Measurements from ENCODE around the gene FXYD2. TPM values are rescaled to one million over a fixed set of nuclear protein-coding genes. Genes with fewer than 3 reads are reported as not detected.

Gene FXYD2
- total and polyA plus RNA-seq, 4 experiments from 2014 or later, result 3.5 to 10.5 (median 8.2) TPM

GRCh38 chr11:117862753-117863152 is 38.2 kb upstream of the FXYD2 start:
- peaks cover 0 to 1% (median 0%) of the 10 kb centered on the region in 8 donors for H3K9me3 Mint-ChIP-seq
- CTCF ChIA-PET (ENCODE audit: partially characterized antibody), result interaction anchor here (0.6 to 0.9 kb wide), 2 partner anchors 84 to 192 kb away, joined by 3 read pairs; no protein-coding TSS in a partner anchor
- H3K27ac ChIP-seq (ENCODE audit: low read depth, low read length), result no peak overlapping the region
- no peaks in the 10 kb centered on the region for H3K27me3 ChIP-seq (ENCODE audit: insufficient read depth, low read length)
- no peaks in the 10 kb centered on the region for H3K9me3 ChIP-seq (ENCODE audit: control insufficient read depth in 1 of 2, low read length in 2 of 2)
- no peaks in the 10 kb centered on the region for H3K4me1 ChIP-seq (ENCODE audit: insufficient read depth, low read length)
- no peak overlapping the region for H3K27ac Mint-ChIP-seq
- POLR2A ChIA-PET (ENCODE audit: partially characterized antibody), result no interaction called here
- no peak overlapping the region for H3K4me3 Mint-ChIP-seq
- H3K36me3 Mint-ChIP-seq, result no peaks in the 10 kb centered on the region
- H3K4me3 ChIP-seq (ENCODE audit: low read length in 2 of 2), result no peak overlapping the region
- intact Hi-C loops (cut with micrococcal nuclease), result no loop called here
- peaks cover 4 to 6% of the 10 kb centered on the region in 2 donors for H3K27me3 Mint-ChIP-seq
- H3K4me1 Mint-ChIP-seq, result peaks cover 0 to 3% (median 0%) of the 10 kb centered on the region in 4 donors
- no peaks in the 10 kb centered on the region for H3K36me3 ChIP-seq (ENCODE audit: insufficient read depth, low read length)
- no peak for DNase-seq

- Histone ChIP-seq H3K27ac (ENCODE audit: low read depth, low read length) (no peak overlapping the region), H3K4me3 (ENCODE audit: low read length in 2 of 2) (no peak overlapping the region), H3K4me1 (ENCODE audit: insufficient read depth, low read length) (no peaks in the 10 kb centered on the region), H3K27me3 (ENCODE audit: insufficient read depth, low read length) (no peaks in the 10 kb centered on the region), H3K9me3 (ENCODE audit: control insufficient read depth in 1 of 2, low read length in 2 of 2) (no peaks in the 10 kb centered on the region), H3K36me3 (ENCODE audit: insufficient read depth, low read length) (no peaks in the 10 kb centered on the region)
- Mint-ChIP-seq H3K27ac (no peak overlapping the region), H3K4me1 (peaks cover 0 to 3% (median 0%) of the 10 kb centered on the region in 4 donors), H3K9me3 (peaks cover 0 to 1% (median 0%) of the 10 kb centered on the region in 8 donors), H3K27me3 (peaks cover 2 to 5% of the 10 kb centered on the region in 2 donors), H3K4me3 (no peak overlapping the region), H3K36me3 (no peaks in the 10 kb centered on the region)
- DNase-seq, result no peak
- intact Hi-C loops (cut with micrococcal nuclease), result no loop called here
- CTCF ChIA-PET (ENCODE audit: partially characterized antibody), result interaction anchor here (0.5 to 0.9 kb wide), 3 partner anchors 85 to 317 kb away, joined by 3 read pairs; no protein-coding TSS in a partner anchor
- POLR2A ChIA-PET (ENCODE audit: partially characterized antibody), result no interaction called here
Measured at GRCh38 chr11:117862019-117862725, 37.6 kb upstream of the FXYD2 start.

GRCh38 chr11:117861151-117862018 is 36.8 kb upstream of the FXYD2 start:
- no peak overlapping the region for H3K4me3 Mint-ChIP-seq
- no peaks in the 10 kb centered on the region for H3K27me3 ChIP-seq (ENCODE audit: insufficient read depth, low read length)
- peaks cover 0 to 3% (median 0%) of the 10 kb centered on the region in 4 donors for H3K4me1 Mint-ChIP-seq
- POLR2A ChIA-PET (ENCODE audit: partially characterized antibody), result no interaction called here
- H3K4me3 ChIP-seq (ENCODE audit: low read length in 2 of 2), result no peak overlapping the region
- H3K4me1 ChIP-seq (ENCODE audit: insufficient read depth, low read length), result no peaks in the 10 kb centered on the region
- H3K27me3 Mint-ChIP-seq, result peaks cover 5 to 8% of the 10 kb centered on the region in 2 donors
- no peak overlapping the region for H3K27ac Mint-ChIP-seq
- DNase-seq, result no peak
- H3K27ac ChIP-seq (ENCODE audit: low read depth, low read length), result no peak overlapping the region
- peaks cover 0 to 1% (median 0%) of the 10 kb centered on the region in 8 donors for H3K9me3 Mint-ChIP-seq
- CTCF ChIA-PET (ENCODE audit: partially characterized antibody), result interaction anchor here (0.5 to 1.6 kb wide), 2 partner anchors 192 to 318 kb away, joined by 3 to 7 read pairs; no protein-coding TSS in a partner anchor
- H3K9me3 ChIP-seq (ENCODE audit: control insufficient read depth in 1 of 2, low read length in 2 of 2), result no peaks in the 10 kb centered on the region
- H3K36me3 Mint-ChIP-seq, result no peaks in the 10 kb centered on the region
- H3K36me3 ChIP-seq (ENCODE audit: insufficient read depth, low read length), result no peaks in the 10 kb centered on the region
- intact Hi-C loops (cut with micrococcal nuclease), result no loop called here

- H3K4me3 ChIP-seq (ENCODE audit: low read length in 2 of 2), result no peak overlapping the region
- H3K27me3 ChIP-seq (ENCODE audit: insufficient read depth, low read length), result no peaks in the 10 kb centered on the region
- Mint-ChIP-seq H3K36me3 (no peaks in the 10 kb centered on the region), H3K9me3 (peaks cover 0 to 1% (median 0%) of the 10 kb centered on the region in 8 donors), H3K4me1 (peaks cover 0 to 3% (median 0%) of the 10 kb centered on the region in 4 donors), H3K4me3 (no peak overlapping the region), H3K27me3 (peaks cover 8 to 11% of the 10 kb centered on the region in 2 donors), H3K27ac (no peak overlapping the region)
- no peaks in the 10 kb centered on the region for H3K4me1 ChIP-seq (ENCODE audit: insufficient read depth, low read length)
- POLR2A ChIA-PET (ENCODE audit: partially characterized antibody), result no interaction called here
- no peak for DNase-seq
- intact Hi-C loops (cut with micrococcal nuclease), result no loop called here
- no peaks in the 10 kb centered on the region for H3K36me3 ChIP-seq (ENCODE audit: insufficient read depth, low read length)
- H3K9me3 ChIP-seq (ENCODE audit: control insufficient read depth in 1 of 2, low read length in 2 of 2), result no peaks in the 10 kb centered on the region
- no peak overlapping the region for H3K27ac ChIP-seq (ENCODE audit: low read depth, low read length)
- CTCF ChIA-PET (ENCODE audit: partially characterized antibody), result interaction anchor here (1.6 kb wide), 1 partner anchor 193 kb away, joined by 7 read pairs; no protein-coding TSS in a partner anchor
Measured at GRCh38 chr11:117860139-117860538, 35.6 kb upstream of the FXYD2 start.

DNA sequence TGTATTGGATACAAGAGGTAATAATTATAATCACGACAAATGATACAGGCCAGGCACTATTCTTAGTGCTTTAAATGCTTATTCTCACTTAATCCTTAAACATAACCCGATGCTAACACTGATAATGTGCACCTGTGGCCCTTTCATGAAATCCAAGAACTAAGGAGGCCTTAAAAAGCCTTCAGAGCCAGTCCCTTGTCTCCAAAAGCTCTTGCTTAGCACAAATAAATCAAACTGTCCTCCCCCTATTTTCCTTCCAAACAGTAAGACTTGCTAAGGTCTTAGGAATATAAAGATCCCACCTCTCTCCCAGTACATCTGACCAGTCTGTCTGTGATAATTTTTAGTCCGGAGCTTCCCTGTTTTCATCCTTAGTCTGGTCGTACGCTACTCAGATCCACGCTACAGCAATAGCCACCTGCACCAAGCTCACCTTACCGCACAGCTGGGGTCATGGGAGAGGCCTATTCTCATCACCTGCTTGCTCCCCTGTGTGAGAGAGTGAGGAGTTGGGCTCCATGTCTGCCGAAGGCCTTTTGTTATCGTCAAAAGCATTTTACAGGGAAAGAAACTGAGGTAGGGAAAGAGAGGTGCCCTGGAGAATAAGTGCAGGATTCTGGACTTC is 35.1 kb upstream of the FXYD2 start:
- H3K4me3 ChIP-seq (ENCODE audit: low read length in 2 of 2), result no peak overlapping the region
- no peaks in the 10 kb centered on the region for H3K4me1 ChIP-seq (ENCODE audit: insufficient read depth, low read length)
- no peaks in the 10 kb centered on the region for H3K27me3 ChIP-seq (ENCODE audit: insufficient read depth, low read length)
- no peaks in the 10 kb centered on the region for H3K36me3 Mint-ChIP-seq
- DNase-seq, result no peak
- H3K4me3 Mint-ChIP-seq, result no peak overlapping the region
- no peaks in the 10 kb centered on the region for H3K9me3 ChIP-seq (ENCODE audit: control insufficient read depth in 1 of 2, low read length in 2 of 2)
- intact Hi-C loops (cut with micrococcal nuclease), result no loop called here
- no peaks in the 10 kb centered on the region for H3K9me3 Mint-ChIP-seq
- CTCF ChIA-PET (ENCODE audit: partially characterized antibody), result interaction anchor here (1.6 kb wide), 1 partner anchor 194 kb away, joined by 7 read pairs; no protein-coding TSS in a partner anchor
- H3K27ac ChIP-seq (ENCODE audit: low read depth, low read length), result no peak overlapping the region
- H3K27me3 Mint-ChIP-seq, result peaks cover 6 to 11% of the 10 kb centered on the region in 2 donors
- no peak overlapping the region for H3K27ac Mint-ChIP-seq
- H3K36me3 ChIP-seq (ENCODE audit: insufficient read depth, low read length), result no peaks in the 10 kb centered on the region
- POLR2A ChIA-PET (ENCODE audit: partially characterized antibody), result no interaction called here
- peaks cover 0 to 3% (median 0%) of the 10 kb centered on the region in 4 donors for H3K4me1 Mint-ChIP-seq

DNA sequence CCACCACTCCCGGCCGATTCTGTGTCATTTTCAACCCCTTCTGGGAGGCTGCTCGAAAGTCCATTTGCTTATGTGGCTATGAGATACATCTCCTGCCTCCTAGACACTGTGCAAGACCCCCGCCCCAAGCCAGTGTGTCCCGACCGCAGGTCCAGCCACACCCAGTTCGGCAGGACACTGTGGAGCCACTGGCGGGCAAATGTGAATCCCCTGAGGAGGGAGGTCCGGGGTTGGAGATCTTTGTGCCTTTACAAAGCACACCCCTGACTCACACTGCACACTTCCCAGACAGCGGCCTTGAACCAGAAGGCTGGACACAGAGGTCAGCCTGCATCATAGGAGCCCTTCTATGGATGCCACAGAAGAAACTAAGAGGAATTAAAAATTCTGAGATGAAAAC is 34.5 kb upstream of the FXYD2 start:
- peaks cover 0 to 3% (median 0%) of the 10 kb centered on the region in 4 donors for H3K4me1 Mint-ChIP-seq
- H3K27ac Mint-ChIP-seq, result no peak overlapping the region
- no peaks in the 10 kb centered on the region for H3K36me3 Mint-ChIP-seq
- H3K4me3 Mint-ChIP-seq, result no peak overlapping the region
- DNase-seq, result no peak
- CTCF ChIA-PET (ENCODE audit: partially characterized antibody), result no interaction called here
- Histone ChIP-seq H3K36me3 (ENCODE audit: insufficient read depth, low read length) (no peaks in the 10 kb centered on the region), H3K27ac (ENCODE audit: low read depth, low read length) (no peak overlapping the region), H3K27me3 (ENCODE audit: insufficient read depth, low read length) (no peaks in the 10 kb centered on the region), H3K4me1 (ENCODE audit: insufficient read depth, low read length) (no peaks in the 10 kb centered on the region), H3K9me3 (ENCODE audit: control insufficient read depth in 1 of 2, low read length in 2 of 2) (no peaks in the 10 kb centered on the region), H3K4me3 (ENCODE audit: low read length in 2 of 2) (no peak overlapping the region)
- intact Hi-C loops (cut with micrococcal nuclease), result no loop called here
- POLR2A ChIA-PET (ENCODE audit: partially characterized antibody), result no interaction called here
- peaks cover 6 to 14% of the 10 kb centered on the region in 2 donors for H3K27me3 Mint-ChIP-seq
- H3K9me3 Mint-ChIP-seq, result peaks cover 0 to under 1% (median 0%) of the 10 kb centered on the region in 8 donors

Measured in CD4-positive, alpha-beta memory T cell (primary cell).